Activated T-cell treated with anti-CD3 and anti-CD28 coated beads, Interleukin-2, amount 50 U/mL, for 4 hours (primary cell): Measurements from ENCODE around the gene TMEM54. TPM values are rescaled to one million over a fixed set of nuclear protein-coding genes. Genes with fewer than 3 reads are reported as not detected.

Experiments
- ATAC-seq, 2 donors: fragments of 200-7000 bp; cut with Tn5 transposase; one replicate each; pipeline ENCODE4 v1.10.0; 2021
- DNase-seq: peaks from one replicate; pipeline ENCODE4 v3.0.0-alpha.2; 2020
- H3K27me3 Mint-ChIP-seq: one replicate; pipeline ENCODE4 v1.8.0; 2021; ENCODE audit warnings: low read depth, mixed read lengths
- H3K36me3 Mint-ChIP-seq: one replicate; pipeline ENCODE4 v1.8.0; 2022; ENCODE audit warnings: mixed read lengths; ENCODE audit not compliant: insufficient read depth
- H3K4me1 Mint-ChIP-seq: one replicate; pipeline ENCODE4 v1.8.0; 2021; ENCODE audit warnings: low read depth, mixed read lengths
- H3K4me3 Mint-ChIP-seq: one replicate; pipeline ENCODE4 v1.8.0; 2021; ENCODE audit warnings: mild to moderate bottlenecking, moderate library complexity, mixed read lengths
- H3K9me3 Mint-ChIP-seq: one replicate; pipeline ENCODE4 v1.8.0; 2021; ENCODE audit warnings: mixed read lengths
- total RNA-seq, 3 donors: library from RNA; stranded (reverse); gene quantifications; one replicate each; pipeline ENCODE4 v1.2.1, GENCODE V29; 2021

Gene TMEM54
- total RNA-seq, 3 donors from 2014 or later, result 0.61 to 0.89 (median 0.87) TPM

DNA sequence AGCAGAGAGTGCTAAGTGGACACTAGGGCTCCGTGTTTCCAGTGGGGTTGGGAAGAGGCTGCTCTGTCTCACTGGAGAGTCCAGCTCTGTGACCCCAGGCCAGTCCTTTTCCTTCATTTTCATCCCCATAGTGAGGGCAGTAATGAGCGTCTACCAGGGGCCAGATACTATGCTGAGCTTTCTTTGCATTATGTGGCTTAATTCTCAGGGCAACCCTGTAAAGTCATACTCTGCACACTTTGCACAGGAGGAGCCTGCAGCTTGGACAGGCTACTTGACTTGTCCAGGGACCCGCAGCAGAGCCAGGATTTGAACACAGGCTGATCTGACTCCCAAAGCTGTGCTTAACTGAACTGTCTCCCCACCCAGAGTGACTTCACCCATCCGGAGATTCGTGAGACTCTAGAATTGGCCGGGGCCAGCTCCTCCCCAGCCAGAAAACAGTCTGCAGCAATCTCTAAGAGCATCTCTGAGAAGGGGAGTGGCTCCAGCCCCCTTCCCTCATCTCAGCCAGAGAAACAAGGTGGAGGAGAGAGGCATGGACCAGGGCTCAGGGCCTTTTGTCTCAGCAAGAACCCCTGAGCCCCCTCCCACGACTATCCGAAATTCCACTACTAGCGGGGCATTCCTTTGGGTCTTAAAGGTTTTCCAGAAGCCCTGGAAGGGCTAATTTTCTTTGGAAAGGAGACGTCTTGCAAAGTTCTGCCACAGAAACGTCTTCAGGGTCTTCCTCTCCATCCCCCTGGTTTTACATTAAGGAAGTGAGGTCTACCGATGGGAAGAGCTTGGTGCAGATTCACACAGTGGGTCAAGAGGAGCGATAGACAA is 29.6 kb downstream of the TMEM54 start:
- ATAC-seq (no peak), DNase-seq (no peak)
- no peaks in the 10 kb centered on the region for H3K9me3 Mint-ChIP-seq
- peaks cover 7% of the 10 kb centered on the region for H3K36me3 Mint-ChIP-seq
- H3K4me1 Mint-ChIP-seq, result peaks cover 21% of the 10 kb centered on the region
- H3K27me3 Mint-ChIP-seq, result peaks cover 43% of the 10 kb centered on the region
- H3K4me3 Mint-ChIP-seq, result peak overlapping the region; percentile 66

DNA sequence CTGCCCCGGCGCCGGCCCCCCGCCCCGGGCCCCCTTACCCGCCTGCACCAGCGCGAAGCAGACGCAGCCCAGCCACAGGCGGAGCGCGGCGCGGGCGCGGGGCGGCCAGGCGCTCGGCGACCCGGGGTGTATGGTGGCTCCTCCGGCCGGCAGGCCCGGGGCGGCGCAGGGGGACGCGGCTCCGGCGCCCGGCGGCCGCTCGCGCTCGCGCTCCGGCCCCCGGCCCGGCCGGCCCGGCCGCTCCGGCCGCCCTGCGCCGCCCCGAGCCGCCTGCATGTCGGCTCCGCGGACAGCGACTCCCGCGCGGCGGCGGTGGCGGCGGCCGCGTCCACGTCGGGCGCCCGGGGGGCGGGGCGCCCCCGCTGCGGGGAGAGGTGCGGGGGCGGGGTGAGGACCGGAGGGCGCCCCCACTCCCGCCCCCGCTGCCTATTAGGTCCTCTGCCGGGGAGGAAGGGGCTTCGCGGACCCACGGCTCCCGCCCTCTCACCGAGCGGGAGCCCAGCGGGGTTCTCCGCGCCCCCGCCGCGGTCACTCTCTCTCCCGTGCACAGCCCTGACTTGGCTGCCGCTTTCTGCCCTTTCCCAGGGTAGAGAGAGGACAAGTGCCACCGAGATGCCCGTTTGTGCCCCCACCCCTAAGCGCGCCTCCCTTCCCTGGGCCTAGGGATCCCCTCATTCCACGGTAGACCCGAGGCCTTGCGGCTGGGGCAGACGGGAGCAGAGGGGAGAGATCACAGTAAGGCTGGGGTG is 30.4 kb downstream of the TMEM54 start, which contains the start of gene FNDC5:
TSS of gene FNDC5 (minus strand) at position 298 of the 749 bp plus-strand sequence.
- Mint-ChIP-seq H3K36me3 (peaks cover 9% of the 10 kb centered on the region), H3K9me3 (no peaks in the 10 kb centered on the region), H3K27me3 (peaks cover 42% of the 10 kb centered on the region), H3K4me1 (peaks cover 20% of the 10 kb centered on the region), H3K4me3 (peak within 1 kb of the TSS; percentile 73)
- DNase-seq (no peak), ATAC-seq (peak; percentile 31 to 41)

DNA sequence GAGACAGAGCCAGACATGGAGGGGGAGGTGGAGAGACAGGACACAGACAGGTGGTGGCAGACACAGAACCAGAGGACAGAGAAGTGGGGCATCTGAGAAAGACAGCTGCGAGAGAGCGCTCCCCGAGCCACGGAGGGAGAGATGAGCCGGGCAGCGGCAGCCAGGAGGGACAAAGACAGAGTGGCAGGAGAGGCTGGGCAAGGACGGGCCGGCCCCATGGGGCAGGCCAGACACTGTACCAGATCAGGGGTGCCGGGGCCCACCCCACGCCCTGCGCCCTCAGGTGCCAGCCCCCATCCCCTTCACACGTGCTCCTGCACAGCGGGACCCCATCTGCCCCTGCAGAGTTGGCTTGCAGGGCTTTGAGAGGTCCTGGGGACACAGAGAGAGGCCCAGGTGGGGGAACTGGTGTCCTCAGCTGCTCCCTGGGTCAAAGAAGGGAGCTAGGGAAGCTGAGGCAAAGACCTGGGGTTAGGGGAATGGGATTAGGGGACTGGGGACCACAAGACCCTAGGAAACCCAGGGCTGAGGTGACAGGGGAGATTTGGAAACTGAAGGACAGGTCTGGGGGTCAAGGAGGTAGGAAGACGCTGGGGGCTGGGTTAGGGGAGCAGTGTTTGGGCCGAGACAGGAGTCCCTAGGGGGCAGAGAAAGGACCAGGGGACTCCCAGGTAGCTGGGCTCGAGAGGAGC is 31.1 kb downstream of the TMEM54 start:
- H3K9me3 Mint-ChIP-seq, result no peaks in the 10 kb centered on the region
- H3K36me3 Mint-ChIP-seq, result peaks cover 9% of the 10 kb centered on the region
- H3K4me3 Mint-ChIP-seq, result peak overlapping the region; percentile 73
- DNase-seq (no peak), ATAC-seq (no peak)
- H3K4me1 Mint-ChIP-seq, result peaks cover 19% of the 10 kb centered on the region
- peaks cover 35% of the 10 kb centered on the region for H3K27me3 Mint-ChIP-seq

DNA sequence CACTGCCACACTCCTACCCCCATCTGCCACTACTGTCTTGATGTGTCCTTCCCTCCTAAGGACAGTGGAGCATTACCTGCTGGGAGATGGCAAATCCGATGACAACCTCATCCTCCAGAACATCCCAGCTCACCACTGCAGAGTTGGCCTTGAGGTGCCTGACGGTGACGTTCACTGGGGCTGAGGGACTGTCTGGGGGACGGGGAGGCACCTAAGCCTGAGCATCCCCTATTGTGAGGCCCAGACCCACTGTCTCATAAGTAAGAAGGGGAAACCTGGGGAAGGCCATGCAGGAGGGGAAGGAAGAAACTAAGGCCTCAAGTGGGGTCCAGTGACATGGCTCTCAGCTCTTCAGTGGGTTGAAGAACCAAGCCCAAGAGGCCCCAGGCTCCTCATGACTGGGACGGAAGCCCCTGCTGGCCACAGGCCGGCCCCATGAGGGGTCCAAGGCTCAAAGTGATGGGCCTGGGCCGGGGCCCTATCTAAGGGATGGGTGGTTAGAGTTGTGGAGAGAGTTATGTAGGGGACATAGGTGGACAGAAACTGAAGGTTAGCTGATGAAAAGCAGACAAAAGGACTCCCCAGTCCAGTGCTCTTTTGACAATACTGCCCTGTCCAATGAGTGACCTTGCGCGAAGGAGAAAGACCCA is 32.3 kb downstream of the TMEM54 start:
- DNase-seq, result no peak
- H3K9me3 Mint-ChIP-seq, result no peaks in the 10 kb centered on the region
- ATAC-seq, result no peak
- H3K27me3 Mint-ChIP-seq, result peaks cover 31% of the 10 kb centered on the region
- H3K36me3 Mint-ChIP-seq, result peaks cover 9% of the 10 kb centered on the region
- peaks cover 19% of the 10 kb centered on the region for H3K4me1 Mint-ChIP-seq
- H3K4me3 Mint-ChIP-seq, result no peak overlapping the region

DNA sequence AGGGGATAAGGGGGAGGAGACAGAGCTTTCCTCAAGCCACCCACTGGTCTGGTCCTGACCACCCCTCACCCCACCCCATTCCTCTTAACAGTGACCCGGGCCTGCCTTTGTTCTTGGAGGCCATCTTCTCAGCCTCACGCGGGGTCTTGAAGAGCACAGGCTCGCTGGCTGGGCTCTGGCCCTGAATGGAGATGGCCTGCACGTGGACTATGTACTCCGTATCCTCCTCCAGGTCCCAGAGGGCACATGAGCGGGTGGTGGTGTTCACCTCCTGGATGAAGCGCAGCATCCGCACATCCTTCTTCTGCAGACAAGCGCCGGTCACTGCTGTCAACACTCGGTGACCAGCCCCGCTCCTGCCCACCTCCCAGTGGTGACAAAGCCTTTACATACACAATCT is 33.1 kb downstream of the TMEM54 start:
- DNase-seq (no peak), ATAC-seq (no peak)
- no peak overlapping the region for H3K4me3 Mint-ChIP-seq
- H3K4me1 Mint-ChIP-seq, result peaks cover 19% of the 10 kb centered on the region
- no peaks in the 10 kb centered on the region for H3K9me3 Mint-ChIP-seq
- peaks cover 13% of the 10 kb centered on the region for H3K36me3 Mint-ChIP-seq
- H3K27me3 Mint-ChIP-seq, result peaks cover 31% of the 10 kb centered on the region

DNA sequence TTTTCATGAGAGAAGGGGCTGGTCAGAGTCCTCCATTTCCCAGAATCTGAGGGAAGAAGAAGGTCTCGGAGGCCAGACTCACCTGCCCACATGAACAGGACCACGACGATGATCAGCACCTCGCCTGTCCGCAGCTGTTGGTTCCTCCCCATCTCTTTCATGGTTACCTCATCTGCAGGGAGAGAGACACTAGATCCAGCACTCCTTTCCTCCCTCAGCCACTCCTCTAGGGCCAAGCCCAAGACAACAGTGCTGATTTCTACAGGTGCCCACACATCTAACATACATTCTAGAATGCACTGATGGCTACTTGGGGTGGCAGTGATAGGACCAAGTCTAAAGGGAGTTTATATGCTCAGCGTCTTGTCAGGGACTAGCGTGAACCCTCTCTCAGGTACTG is 33.5 kb downstream of the TMEM54 start:
- Mint-ChIP-seq H3K4me1 (peaks cover 19% of the 10 kb centered on the region), H3K4me3 (no peak overlapping the region), H3K9me3 (no peaks in the 10 kb centered on the region), H3K27me3 (peaks cover 28% of the 10 kb centered on the region), H3K36me3 (peaks cover 15% of the 10 kb centered on the region)
- ATAC-seq, result no peak
- DNase-seq, result no peak

DNA sequence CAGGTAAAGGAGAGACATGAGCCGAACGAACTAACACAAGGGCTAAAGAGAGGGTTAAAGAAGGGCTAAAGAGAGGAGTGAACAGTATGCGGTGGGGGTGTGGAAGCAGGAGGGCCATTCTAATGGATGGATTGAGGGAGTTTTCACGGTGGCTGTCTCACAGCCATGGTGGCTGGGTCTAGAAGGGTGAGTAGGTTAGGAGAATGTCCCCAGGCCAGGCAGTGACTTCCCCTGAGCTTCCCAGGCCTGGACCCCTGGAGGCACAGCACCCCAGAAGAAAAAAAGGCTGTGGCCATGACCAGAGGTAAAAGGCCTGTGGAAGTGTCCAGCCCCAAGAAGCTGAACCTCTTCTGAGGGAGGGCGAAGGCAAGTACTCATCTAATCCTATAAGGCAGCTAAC is 34.0 kb downstream of the TMEM54 start:
- ATAC-seq, result no peak
- Mint-ChIP-seq H3K27me3 (peaks cover 24% of the 10 kb centered on the region), H3K9me3 (no peaks in the 10 kb centered on the region), H3K4me3 (no peak overlapping the region), H3K36me3 (peaks cover 18% of the 10 kb centered on the region), H3K4me1 (peaks cover 19% of the 10 kb centered on the region)
- DNase-seq, result no peak

DNA sequence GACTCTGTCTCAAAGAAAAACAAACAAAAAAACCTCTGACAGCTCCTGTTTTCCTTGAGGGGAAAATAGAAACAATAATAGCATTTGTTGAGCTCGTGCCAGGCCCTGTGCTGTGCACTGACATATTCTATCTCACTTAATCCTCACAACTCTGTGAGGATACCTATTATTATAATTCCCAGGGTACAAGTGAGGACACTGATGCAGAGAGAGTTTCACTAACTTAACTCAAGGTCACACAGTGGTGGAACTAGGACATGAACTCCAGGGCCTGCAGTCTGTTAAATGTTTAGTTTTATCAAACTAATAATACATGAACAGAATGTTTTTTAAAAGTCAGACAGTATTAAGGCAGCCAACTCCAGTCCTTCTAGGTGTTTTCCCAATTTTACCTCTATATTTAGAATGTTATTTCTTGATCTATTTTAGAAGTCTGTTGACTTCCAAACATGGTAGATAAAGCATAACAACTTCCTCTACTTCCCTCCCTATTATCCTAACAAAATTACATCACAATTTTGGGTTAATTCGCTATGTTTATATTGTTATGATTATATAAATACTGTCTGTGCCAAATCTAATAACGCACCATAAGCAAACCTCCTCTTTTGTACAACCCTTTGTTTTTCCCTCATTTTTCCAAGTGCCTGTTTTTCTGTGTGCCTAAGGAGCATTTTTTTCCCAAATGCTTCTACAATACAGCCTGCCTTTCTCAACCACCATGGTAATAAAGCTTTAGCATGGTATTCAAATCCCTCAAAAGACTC is 35.4 kb downstream of the TMEM54 start:
- H3K27me3 Mint-ChIP-seq, result peaks cover 12% of the 10 kb centered on the region
- no peaks in the 10 kb centered on the region for H3K9me3 Mint-ChIP-seq
- no peak for ATAC-seq
- H3K4me1 Mint-ChIP-seq, result peaks cover 10% of the 10 kb centered on the region
- H3K36me3 Mint-ChIP-seq, result peaks cover 24% of the 10 kb centered on the region
- no peak for DNase-seq
- no peak overlapping the region for H3K4me3 Mint-ChIP-seq

DNA sequence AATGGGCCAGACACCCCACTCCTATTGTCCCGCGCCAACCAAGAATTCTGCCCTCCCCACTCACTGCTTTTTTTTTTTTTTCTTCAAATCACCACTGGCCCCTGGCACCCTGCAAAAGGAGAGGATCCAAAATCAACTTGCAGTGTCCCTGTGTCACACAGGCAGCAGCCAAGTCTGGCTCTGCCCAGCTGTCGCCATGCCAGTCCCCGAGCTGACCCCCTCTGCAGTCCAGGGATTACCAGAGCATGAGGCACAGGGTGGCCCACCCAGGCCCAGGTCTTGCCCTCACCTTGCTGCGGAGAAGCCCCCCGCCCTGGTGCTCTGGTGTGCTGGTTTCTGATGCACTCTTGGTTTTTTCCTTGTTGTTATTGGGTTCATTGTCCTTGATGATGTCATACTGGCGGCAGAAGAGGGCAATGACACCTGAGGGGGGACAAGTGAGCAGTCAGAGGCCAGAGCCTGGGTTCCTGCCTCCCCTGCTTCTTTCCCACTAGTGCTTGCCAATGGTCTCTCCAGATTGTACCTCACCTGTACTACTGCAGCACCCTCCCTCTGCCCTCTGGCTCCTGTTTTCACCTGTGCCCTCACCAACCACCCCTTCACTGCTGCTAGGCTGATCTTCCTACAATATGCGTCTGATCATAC is 36.7 kb downstream of the TMEM54 start:
- Mint-ChIP-seq H3K4me1 (peaks cover 3% of the 10 kb centered on the region), H3K27me3 (peaks cover 5% of the 10 kb centered on the region), H3K4me3 (no peak overlapping the region), H3K9me3 (no peaks in the 10 kb centered on the region), H3K36me3 (peaks cover 23% of the 10 kb centered on the region)
- DNase-seq (no peak), ATAC-seq (no peak)

DNA sequence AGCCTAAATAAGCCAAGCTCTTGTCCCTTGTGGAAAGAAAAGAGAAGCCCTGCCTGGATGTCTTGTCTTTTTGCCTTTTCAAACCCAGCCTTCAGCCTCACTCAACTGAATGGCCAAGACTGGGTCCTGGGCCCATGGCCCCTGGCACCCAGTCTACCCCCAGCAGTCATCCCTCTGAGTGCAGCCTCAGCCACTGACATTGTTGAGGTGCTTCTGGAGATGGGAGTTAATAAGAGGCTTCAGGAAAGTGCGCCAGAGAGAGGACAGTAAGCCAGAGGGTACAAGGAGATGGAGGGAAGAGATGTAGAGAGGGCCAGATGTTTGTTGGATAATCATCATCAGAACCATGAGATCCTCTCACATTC is 37.3 kb downstream of the TMEM54 start:
- Mint-ChIP-seq H3K36me3 (peaks cover 21% of the 10 kb centered on the region), H3K9me3 (no peaks in the 10 kb centered on the region), H3K4me3 (no peak overlapping the region), H3K27me3 (no peaks in the 10 kb centered on the region), H3K4me1 (no peaks in the 10 kb centered on the region)
- no peak for DNase-seq
- no peak for ATAC-seq

DNA sequence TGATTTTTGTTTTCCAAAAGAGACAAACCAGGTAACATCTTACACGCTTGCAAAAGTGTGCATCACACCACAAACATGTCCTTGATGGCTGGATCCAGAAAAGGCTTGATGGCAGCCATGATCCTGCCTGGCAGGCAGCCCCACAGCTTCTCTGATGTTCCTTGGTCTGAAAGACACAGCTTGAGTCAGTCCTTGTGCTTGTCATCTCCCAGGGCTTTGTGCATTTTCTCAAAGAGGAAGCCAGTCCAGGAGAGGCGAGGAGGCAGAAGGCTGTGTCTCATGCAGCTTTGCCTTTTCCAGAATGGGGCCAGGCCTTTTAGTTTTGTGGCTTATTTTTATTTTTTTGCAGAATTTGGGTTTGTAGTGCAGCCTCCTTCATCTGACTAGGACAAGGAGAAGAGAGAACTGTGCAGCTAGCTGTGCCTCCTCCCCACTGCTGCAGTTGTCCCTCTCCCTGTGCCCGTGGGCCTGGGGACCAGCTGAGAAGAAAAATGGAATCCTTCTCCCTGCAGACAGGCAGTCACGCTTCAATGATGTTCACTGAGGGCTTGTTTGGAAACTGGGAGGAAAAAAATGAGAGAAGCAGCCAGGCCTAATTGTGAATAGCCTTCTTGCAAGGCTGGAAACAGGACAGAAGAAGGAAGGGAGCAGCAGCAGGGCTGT is 37.8 kb downstream of the TMEM54 start:
- Mint-ChIP-seq H3K27me3 (no peaks in the 10 kb centered on the region), H3K9me3 (no peaks in the 10 kb centered on the region), H3K4me3 (no peak overlapping the region), H3K36me3 (peaks cover 17% of the 10 kb centered on the region), H3K4me1 (no peaks in the 10 kb centered on the region)
- DNase-seq, result no peak
- ATAC-seq, result no peak

DNA sequence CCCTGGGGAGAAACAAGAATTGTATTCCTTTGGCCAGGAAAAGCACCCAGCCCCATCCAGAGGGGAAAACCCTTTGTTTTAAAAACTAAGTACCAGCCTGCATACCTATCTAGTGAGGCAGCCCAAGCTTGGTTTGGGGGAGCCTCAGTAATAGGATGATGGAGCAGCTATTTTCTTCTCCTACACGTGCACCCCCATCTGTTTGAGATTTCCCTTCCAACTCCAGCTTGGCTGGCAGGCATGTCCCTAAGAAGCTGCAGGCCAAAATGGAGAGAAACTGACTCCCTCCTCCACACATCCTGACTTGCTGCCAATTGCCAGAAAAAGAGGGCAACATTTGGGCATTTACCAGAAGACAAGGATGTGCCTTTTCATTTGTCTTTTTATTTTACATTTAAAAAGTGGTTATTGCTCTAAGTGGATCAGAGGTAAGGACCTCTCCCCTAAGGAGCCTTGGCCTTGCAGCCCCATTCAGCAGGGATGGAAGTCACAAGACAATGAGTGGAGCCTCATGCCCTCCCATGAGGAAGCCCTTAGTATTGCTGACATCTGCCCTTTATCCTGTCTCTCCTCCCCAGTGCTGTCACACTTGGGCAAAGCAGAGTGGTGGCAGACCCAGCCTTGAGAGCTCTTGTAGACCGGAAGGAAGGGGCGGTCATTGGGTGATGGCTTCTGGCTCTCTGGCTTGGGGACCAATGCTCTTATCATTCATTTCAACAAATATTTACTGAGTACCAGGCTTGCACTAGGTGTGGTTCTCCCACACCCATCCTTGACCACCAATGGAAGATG is 39.1 kb downstream of the TMEM54 start:
- no peaks in the 10 kb centered on the region for H3K27me3 Mint-ChIP-seq
- no peaks in the 10 kb centered on the region for H3K4me1 Mint-ChIP-seq
- DNase-seq (no peak), ATAC-seq (no peak)
- H3K4me3 Mint-ChIP-seq, result no peak overlapping the region
- peaks cover 22% of the 10 kb centered on the region for H3K36me3 Mint-ChIP-seq
- no peaks in the 10 kb centered on the region for H3K9me3 Mint-ChIP-seq
